ENCODE results near the gene GFI1. TPM values are rescaled to one million over a fixed set of nuclear protein-coding genes. Genes with fewer than 3 reads are reported as not detected.

GFI1 gene
- total and polyA plus RNA-seq, 2 of the 8 experiments (the other 6 are each of a cell fraction or from before 2014, with no cell fraction given), result 0.08 to 0.17 TPM

GRCh38 chr1:92485381-92486250 is 1.1 kb downstream of the GFI1 start:
- Histone ChIP-seq H3K4me2 (ENCODE audit: insufficient read depth in 1 of 2, low read depth in 2 of 2, low read length in 2 of 2) (peak overlapping the region; percentile 81 to 97), H2BK120ac (replicated peaks; ENCODE audit: low read depth, low read length) (no peak overlapping the region), H3K79me2 (ENCODE audit: control insufficient read depth in 1 of 2, insufficient read depth in 2 of 2, low read length in 2 of 2) (no peaks in the 10 kb centered on the region), H3K79me1 (ENCODE audit: low read depth, low read length) (no peaks in the 10 kb centered on the region), H4K8ac (ENCODE audit: extremely low read depth, insufficient read depth, low read length) (no peak overlapping the region; the same call in 1 of the 2 replicates), H3K9ac (replicated peaks in 1 of 4; ENCODE audit: extremely low read depth in 1 of 4, low read depth in 3 of 4, low read length in 3 of 4) (no peak overlapping the region), H3K14ac (ENCODE audit: insufficient read length) (no peak overlapping the region), H2BK20ac (ENCODE audit: low read length) (no peak overlapping the region), H4K91ac (replicated peaks; ENCODE audit: insufficient read length, low read length) (no peak overlapping the region), H3K23ac (ENCODE audit: insufficient read length) (no peak overlapping the region), H2BK5ac (ENCODE audit: low read depth, low read length) (no peak overlapping the region), H4K5ac (ENCODE audit: insufficient read length, low read depth, low read length) (no peak overlapping the region), H4K20me1 (replicated peaks in 1 of 2; ENCODE audit: control insufficient read depth in 1 of 2, insufficient read depth in 2 of 2, low read length in 2 of 2) (peaks cover 1 to 10% of the 10 kb centered on the region in 2 experiments), H3K27ac (ENCODE audit: low read depth, low read length) (no peak overlapping the region), H2AFZ (ENCODE audit: low read length) (no peak overlapping the region), H2AK5ac (ENCODE audit: low read depth, low read length) (no peak overlapping the region), H3K4me1 (replicated peaks in 1 of 4; ENCODE audit: control insufficient read depth in 3 of 4, insufficient read depth in 4 of 4, low read length in 3 of 4) (peaks cover 0 to 47% (median 27%) of the 10 kb centered on the region in 4 experiments; a peak in 6 of 7 replicates), H2BK15ac (ENCODE audit: low read length) (no peak overlapping the region), H3K27me3 (replicated peaks in 1 of 4; ENCODE audit: control insufficient read depth in 3 of 4, extremely low read depth in 1 of 4, insufficient read depth in 3 of 4, low read length in 3 of 4) (peaks cover 72 to 88% (median 83%) of the 10 kb centered on the region in 4 experiments), H3K56ac (replicated peaks; ENCODE audit: insufficient read length, low read depth, low read length) (no peak overlapping the region), H3K36me3 (ENCODE audit: control insufficient read depth in 2 of 4, insufficient read depth in 4 of 4, low read length in 3 of 4) (peaks cover 0 to 6% (median 0%) of the 10 kb centered on the region in 4 experiments; a peak in 1 of 8 replicates), H3K18ac (ENCODE audit: extremely low read depth, low read length) (no peak overlapping the region), H3K23me2 (ENCODE audit: low read depth, low read length) (peaks cover 25% of the 10 kb centered on the region; the same call in 1 of the 2 replicates), H2BK12ac (ENCODE audit: low read depth, low read length) (no peak overlapping the region), H3K9me3 (ENCODE audit: insufficient read depth in 2 of 2, low read depth in 1 of 2, low read length in 1 of 2) (no peaks in the 10 kb centered on the region; a peak in 1 of 4 replicates), H3K4me3 (ENCODE audit: extremely low read depth in 1 of 4, insufficient read depth in 2 of 4, low read depth in 3 of 4, low read length in 4 of 4) (peak overlapping the region; percentile 35 to 63 (median 47); a peak in 7 of 8 replicates), H3K4ac (replicated peaks; ENCODE audit: insufficient read length, low read depth, low read length) (no peak overlapping the region)
- DNase-seq (ENCODE audit: low read depth in 1 of 2, low spot score in 2 of 2) (peak in 1 of 2 experiments; percentile 76), FAIRE-seq (no peak)
- POLR2A ChIA-PET (ENCODE audit: partially characterized antibody), result interaction anchor here (1.0 kb wide), 1 partner anchor 22 kb away, joined by 3 read pairs; no protein-coding TSS in a partner anchor
- 2% methylated on average over 69 of the region's 82 CpGs; no CpG with 5 or more reads in 1 of the 2 experiments for WGBS, 2 experiments (ENCODE audit: extremely low coverage in 1 of 2, insufficient coverage in 1 of 2, insufficient read length in 1 of 2, insufficient replicate concordance in 2 of 2, low coverage in 1 of 2, low lambda C conversion rate in 2 of 2, missing lambda C conversion rate in 1 of 2)
- CTCF ChIA-PET (ENCODE audit: partially characterized antibody), result interaction anchor here (0.6 to 2.0 kb wide), 16 partner anchors 10 to 346 kb away, joined by 3 to 5 read pairs (median 4); partner anchors contain the start of gene RPL5
- no peak for TF ChIP-seq BACH1 (IDR thresholded peaks at IDR 0.05; ENCODE audit: low read length)
- no peak for TF ChIP-seq BCL11A (IDR thresholded peaks at IDR 0.05; ENCODE audit: low read depth in 2 of 2, low read length in 2 of 2)
- TF ChIP-seq CTCF (IDR thresholded peaks at IDR 0.05; ENCODE audit: control extremely low read depth in 1 of 3, insufficient read depth in 1 of 3, low read depth in 1 of 3, low read length in 3 of 3), result peak; percentile 27 to 54 (median 46); a peak in 3 of 4 replicates
- no peak for TF ChIP-seq RXRA (IDR thresholded peaks at IDR 0.05; ENCODE audit: insufficient read depth, low read depth, low read length)
- TF ChIP-seq SRF (IDR thresholded peaks at IDR 0.05; ENCODE audit: low read depth, low read length), result no peak
- TF ChIP-seq HDAC2 (IDR thresholded peaks at IDR 0.05; ENCODE audit: borderline replicate concordance in 1 of 2, low read depth in 2 of 2, low read length in 2 of 2), result no peak; a peak in 1 of 4 replicates
- TF ChIP-seq ATF3 (IDR thresholded peaks at IDR 0.05; ENCODE audit: insufficient read depth, low read depth, low read length), result no peak

Data from H1 (cell line).